ENCODE results near the gene LTBP4. TPM values are rescaled to one million over a fixed set of nuclear protein-coding genes. Genes with fewer than 3 reads are reported as not detected.

Gene LTBP4
- total RNA-seq, 2 donors from 2014 or later: 160 to 500 TPM

- intact Hi-C loops (cut with DNase I): no loop called here
Measured at GRCh38 chr19:40658031-40658430, 56.9 kb downstream of the LTBP4 start.

DNA sequence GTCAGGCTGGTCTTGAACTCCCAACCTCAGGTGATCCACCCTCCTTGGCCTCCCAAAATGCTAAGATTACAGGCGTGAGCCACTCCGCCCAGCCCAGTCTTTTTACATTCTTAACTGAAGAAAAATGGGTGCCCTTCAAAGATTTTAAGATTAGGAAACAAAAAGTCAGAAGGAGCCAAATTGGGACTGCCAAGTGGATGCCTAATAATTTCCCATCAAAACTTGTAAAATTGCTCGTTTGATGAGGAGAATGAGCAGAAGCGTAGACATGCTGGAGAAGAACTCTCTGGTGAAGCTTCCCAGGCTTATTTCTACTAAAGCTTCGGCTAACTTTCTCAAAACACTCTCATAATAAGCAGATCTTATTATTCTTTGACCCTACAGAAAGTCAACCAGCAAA is 57.9 kb downstream of the LTBP4 start:
- no peak for TF ChIP-seq CTCF (IDR thresholded peaks at IDR 0.05)
- Histone ChIP-seq H3K27ac (no peak overlapping the region), H3K4me3 (no peak overlapping the region), H3K36me3 (no peaks in the 10 kb centered on the region), H3K4me1 (replicated peaks) (no peaks in the 10 kb centered on the region), H3K9me3 (no peaks in the 10 kb centered on the region), H3K27me3 (replicated peaks; ENCODE audit: insufficient read depth) (no peaks in the 10 kb centered on the region)
- 61% methylated on average over 5 of the region's 5 CpGs for WGBS
- no peak for DNase-seq (ENCODE audit: low spot score)
- intact Hi-C loops (cut with DNase I): no loop called here

More at GRCh38 chr19:40658031-40658430, 56.9 kb downstream of the LTBP4 start:
- Histone ChIP-seq H3K4me1 (replicated peaks) (no peaks in the 10 kb centered on the region), H3K27ac (no peak overlapping the region), H3K9me3 (no peaks in the 10 kb centered on the region), H3K27me3 (replicated peaks; ENCODE audit: insufficient read depth) (no peaks in the 10 kb centered on the region), H3K4me3 (no peak overlapping the region), H3K36me3 (no peaks in the 10 kb centered on the region)
- DNase-seq (ENCODE audit: low spot score): no peak
- TF ChIP-seq POLR2A (IDR thresholded peaks at IDR 0.05) (no peak), CTCF (IDR thresholded peaks at IDR 0.05) (no peak), POLR2AphosphoS5 (IDR thresholded peaks at IDR 0.05) (no peak)
- WGBS: 94% methylated on average over 8 of the region's 8 CpGs

GRCh38 chr19:40659566-40659965 is 58.4 kb downstream of the LTBP4 start:
- H3K27ac ChIP-seq: no peak overlapping the region
- H3K27me3 ChIP-seq (replicated peaks; ENCODE audit: insufficient read depth): no peaks in the 10 kb centered on the region
- H3K36me3 ChIP-seq: no peaks in the 10 kb centered on the region
- H3K9me3 ChIP-seq: no peaks in the 10 kb centered on the region
- WGBS: 79% methylated on average over 11 of the region's 11 CpGs
- H3K4me1 ChIP-seq (replicated peaks): no peaks in the 10 kb centered on the region
- no peak overlapping the region for H3K4me3 ChIP-seq
- intact Hi-C loops (cut with DNase I): no loop called here
- no peak for DNase-seq (ENCODE audit: low spot score)
- no peak for TF ChIP-seq POLR2A (IDR thresholded peaks at IDR 0.05)
- no peak for TF ChIP-seq POLR2AphosphoS5 (IDR thresholded peaks at IDR 0.05)
- TF ChIP-seq CTCF (IDR thresholded peaks at IDR 0.05): no peak

DNA sequence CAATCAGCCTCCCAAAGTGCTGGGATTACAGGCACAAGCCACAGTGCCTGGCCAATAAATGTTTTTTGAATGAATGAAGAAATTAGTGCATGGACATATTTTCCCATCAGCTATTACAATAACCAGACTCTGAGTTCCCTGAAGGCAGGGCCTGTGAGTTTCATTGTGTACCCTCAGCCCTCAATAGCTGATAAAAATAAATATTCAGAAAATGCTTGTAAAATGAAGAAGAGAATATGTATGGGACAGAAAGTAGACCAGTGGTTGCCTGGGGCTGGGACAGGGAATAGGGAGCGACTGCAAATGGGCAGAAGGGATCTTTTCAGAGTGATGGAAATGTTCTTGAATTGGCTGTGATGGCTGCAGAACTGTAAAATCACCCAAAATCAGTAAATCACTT is 60.4 kb downstream of the LTBP4 start:
- H3K27ac ChIP-seq: no peak overlapping the region
- intact Hi-C loops (cut with DNase I): loop anchor here (5.0 to 10.0 kb wide), 4 partner anchors 146 to 473 kb away; no protein-coding TSS in a partner anchor

More for the DNA sequence above, 60.4 kb downstream of the LTBP4 start:
- no peak for TF ChIP-seq CTCF (IDR thresholded peaks at IDR 0.05)
- no peak for TF ChIP-seq POLR2AphosphoS5 (IDR thresholded peaks at IDR 0.05)
- no peak for TF ChIP-seq POLR2A (IDR thresholded peaks at IDR 0.05)
- no peaks in the 10 kb centered on the region for H3K4me1 ChIP-seq (replicated peaks)
- H3K27me3 ChIP-seq (replicated peaks; ENCODE audit: insufficient read depth): no peaks in the 10 kb centered on the region
- no peak for DNase-seq (ENCODE audit: low spot score)
- no peak overlapping the region for H3K4me3 ChIP-seq
- H3K9me3 ChIP-seq: no peaks in the 10 kb centered on the region
- H3K36me3 ChIP-seq: no peaks in the 10 kb centered on the region
- 58% methylated on average over 1 of the region's 1 CpG for WGBS
